ENCODE results near the gene MCUB. TPM values are rescaled to one million over a fixed set of nuclear protein-coding genes. Genes with fewer than 3 reads are reported as not detected.

Gene MCUB
- total RNA-seq, 2 experiments from 2014 or later, result 110 to 121 TPM

DNA sequence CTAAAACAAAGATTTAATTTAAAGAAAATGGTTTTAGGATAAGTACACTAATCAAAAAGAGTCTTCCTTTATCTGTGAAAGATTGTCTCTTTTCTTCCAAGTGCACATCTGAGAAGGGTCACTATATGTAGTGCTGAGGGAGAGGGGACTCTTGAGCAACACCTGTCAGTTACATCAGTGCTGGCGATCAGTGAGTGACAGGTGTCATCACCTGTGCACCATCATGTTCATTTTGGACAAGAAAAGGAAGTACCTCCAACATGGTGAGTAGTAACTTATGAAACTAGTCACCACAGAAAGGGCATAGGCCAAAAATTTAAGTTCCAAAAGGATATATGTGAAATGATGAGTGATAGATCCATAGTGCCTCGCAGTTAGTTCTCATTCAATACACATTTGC, 55.7 kb downstream of the MCUB start:
- Mint-ChIP-seq H3K27ac (no peak overlapping the region), H3K9me3 (peaks cover 4% of the 10 kb centered on the region), H3K36me3 (peaks cover 46% of the 10 kb centered on the region), H3K4me3 (no peak overlapping the region), H3K27me3 (no peaks in the 10 kb centered on the region), H3K4me1 (peaks cover 4% of the 10 kb centered on the region)
- DNase-seq, result no peak
- POLR2A ChIA-PET, result interaction anchor here (0.7 kb wide), 1 partner anchor 85 kb away, joined by 4 read pairs; no protein-coding TSS in a partner anchor
- no peak for ATAC-seq (ENCODE audit: low read depth)

DNA sequence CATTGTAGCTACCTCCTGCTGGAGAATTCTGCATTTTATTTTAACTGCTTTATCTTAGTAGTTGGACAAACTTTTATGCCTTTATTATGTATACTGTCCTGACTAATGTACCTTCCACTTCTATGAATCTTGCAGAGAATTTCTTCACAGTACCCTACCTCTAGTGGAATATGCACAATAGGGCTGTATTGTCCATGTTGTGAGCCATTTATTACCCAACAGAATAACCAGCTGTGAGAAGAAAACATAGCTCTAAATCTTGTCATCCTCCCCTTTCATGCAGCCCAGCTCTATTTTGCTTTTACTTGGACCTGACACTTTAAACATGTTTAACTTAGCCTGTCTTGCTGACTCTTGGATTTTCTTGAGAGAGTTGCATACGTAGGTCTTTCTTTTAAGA, 56.2 kb downstream of the MCUB start:
- no peak overlapping the region for H3K27ac Mint-ChIP-seq
- POLR2A ChIA-PET, result no interaction called here
- ATAC-seq (ENCODE audit: low read depth), result no peak
- H3K27me3 Mint-ChIP-seq, result no peaks in the 10 kb centered on the region
- peaks cover 4% of the 10 kb centered on the region for H3K4me1 Mint-ChIP-seq
- no peak overlapping the region for H3K4me3 Mint-ChIP-seq
- DNase-seq, result no peak
- H3K9me3 Mint-ChIP-seq, result peaks cover 4% of the 10 kb centered on the region
- H3K36me3 Mint-ChIP-seq, result peaks cover 47% of the 10 kb centered on the region

GRCh38 chr4:109622626-109623025, 62.6 kb downstream of the MCUB start:
- no peak for ATAC-seq (ENCODE audit: low read depth)
- H3K4me1 Mint-ChIP-seq, result peaks cover 10% of the 10 kb centered on the region
- H3K27ac Mint-ChIP-seq, result no peak overlapping the region
- no peaks in the 10 kb centered on the region for H3K27me3 Mint-ChIP-seq
- POLR2A ChIA-PET, result no interaction called here
- peaks cover 39% of the 10 kb centered on the region for H3K36me3 Mint-ChIP-seq
- H3K4me3 Mint-ChIP-seq, result no peak overlapping the region
- no peak for DNase-seq
- peaks cover 6% of the 10 kb centered on the region for H3K9me3 Mint-ChIP-seq

DNA sequence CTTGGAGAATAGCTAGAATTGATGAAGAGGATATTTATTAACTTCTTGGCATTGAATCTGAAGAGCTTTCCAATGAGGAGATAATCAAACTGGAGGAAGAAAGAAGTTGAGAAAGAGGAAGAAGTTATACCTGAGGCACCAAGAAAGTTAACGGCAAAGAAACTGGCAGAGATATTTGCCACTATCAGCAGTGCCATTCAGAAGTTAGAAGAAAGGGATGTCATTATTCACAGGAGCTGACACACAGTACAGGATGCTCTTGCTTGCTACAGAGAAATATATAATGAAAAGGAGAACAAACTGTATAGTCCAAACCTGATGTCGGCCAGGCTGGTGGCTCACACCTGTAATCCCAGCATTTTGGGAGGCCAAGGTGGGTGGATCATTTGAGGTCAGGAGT, 64.5 kb downstream of the MCUB start:
- H3K9me3 Mint-ChIP-seq, result peaks cover 6% of the 10 kb centered on the region
- no peak overlapping the region for H3K27ac Mint-ChIP-seq
- POLR2A ChIA-PET, result no interaction called here
- H3K4me3 Mint-ChIP-seq, result no peak overlapping the region
- no peak for ATAC-seq (ENCODE audit: low read depth)
- H3K36me3 Mint-ChIP-seq, result peaks cover 35% of the 10 kb centered on the region
- no peak for DNase-seq
- peaks cover 20% of the 10 kb centered on the region for H3K4me1 Mint-ChIP-seq
- no peaks in the 10 kb centered on the region for H3K27me3 Mint-ChIP-seq

DNA sequence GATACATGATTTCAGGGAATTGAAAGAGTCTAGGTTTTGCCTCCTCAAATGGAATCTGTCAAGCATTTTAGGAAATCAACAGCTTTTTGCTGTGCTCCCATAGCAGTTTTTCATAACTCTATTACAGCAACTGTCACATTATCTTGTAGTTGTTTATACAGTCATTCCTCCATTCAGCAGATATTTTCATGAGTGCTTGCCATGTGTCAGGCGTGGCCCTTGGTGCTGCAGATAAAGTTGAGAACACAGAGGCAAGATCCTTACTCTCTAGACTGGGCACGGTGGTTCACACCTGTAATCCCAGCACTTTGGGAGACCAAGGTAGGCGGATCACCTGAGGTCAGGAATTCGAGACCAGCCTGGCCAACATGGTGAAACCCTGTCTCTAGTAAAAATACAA, 67.3 kb downstream of the MCUB start:
- H3K27me3 Mint-ChIP-seq, result no peaks in the 10 kb centered on the region
- H3K4me3 Mint-ChIP-seq, result no peak overlapping the region
- peaks cover 27% of the 10 kb centered on the region for H3K4me1 Mint-ChIP-seq
- DNase-seq (no peak), ATAC-seq (ENCODE audit: low read depth) (no peak)
- POLR2A ChIA-PET, result no interaction called here
- no peak overlapping the region for H3K27ac Mint-ChIP-seq
- H3K9me3 Mint-ChIP-seq, result peaks cover 6% of the 10 kb centered on the region
- H3K36me3 Mint-ChIP-seq, result peaks cover 25% of the 10 kb centered on the region

DNA sequence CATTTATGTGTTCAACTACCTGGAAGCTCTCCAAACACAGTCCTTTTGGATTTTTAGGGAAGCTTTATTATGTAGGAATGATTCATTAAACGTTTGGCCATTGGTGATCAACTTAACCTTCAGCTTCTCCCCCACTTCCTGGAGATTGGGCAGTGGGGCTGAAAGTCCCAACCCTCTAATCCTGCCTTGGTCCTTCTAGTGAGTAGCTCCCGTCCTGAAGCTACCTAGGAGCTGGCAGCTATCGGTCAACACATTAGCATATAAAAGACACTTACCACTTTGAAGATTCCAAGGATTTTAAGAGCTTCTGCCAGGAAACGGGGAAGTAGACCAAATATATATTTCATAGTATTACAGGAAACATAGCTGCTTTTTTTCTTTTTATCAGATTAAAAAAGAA, 69.7 kb downstream of the MCUB start:
- no peaks in the 10 kb centered on the region for H3K27me3 Mint-ChIP-seq
- peaks cover 3% of the 10 kb centered on the region for H3K9me3 Mint-ChIP-seq
- ATAC-seq (ENCODE audit: low read depth), result no peak
- H3K27ac Mint-ChIP-seq, result no peak overlapping the region
- no peak overlapping the region for H3K4me3 Mint-ChIP-seq
- POLR2A ChIA-PET, result no interaction called here
- no peak for DNase-seq
- H3K4me1 Mint-ChIP-seq, result peaks cover 23% of the 10 kb centered on the region
- H3K36me3 Mint-ChIP-seq, result peaks cover 14% of the 10 kb centered on the region

DNA sequence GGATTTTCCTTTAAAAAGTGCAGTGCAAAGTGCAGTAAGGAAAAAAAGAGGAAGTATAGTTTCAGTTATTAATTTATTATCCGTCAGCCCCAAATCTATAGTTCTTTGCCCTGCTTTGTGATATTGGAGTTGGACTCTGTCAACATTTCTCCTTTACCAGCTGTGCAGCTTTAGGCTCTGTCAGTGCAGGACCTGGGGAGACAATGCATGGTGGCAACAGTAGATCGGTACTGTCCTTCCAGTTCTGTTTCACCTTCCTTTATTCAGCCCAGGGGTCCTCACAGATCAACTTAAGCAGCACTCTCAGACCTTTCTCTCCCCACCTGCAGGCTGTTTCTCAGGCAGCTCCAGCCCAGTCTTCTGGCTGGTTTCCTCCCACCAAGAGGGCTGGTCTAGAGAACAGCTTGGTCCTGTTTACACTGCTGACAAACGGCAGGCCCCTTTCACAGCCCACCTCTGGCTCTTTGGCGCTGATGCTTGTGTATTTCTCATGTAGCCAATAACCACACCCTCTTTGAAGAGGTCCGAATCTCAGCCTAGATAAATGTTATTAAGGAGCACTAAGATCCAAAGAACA, 71.6 kb downstream of the MCUB start:
- Mint-ChIP-seq H3K9me3 (peaks cover 7% of the 10 kb centered on the region), H3K36me3 (peaks cover 24% of the 10 kb centered on the region), H3K27me3 (no peaks in the 10 kb centered on the region), H3K4me3 (no peak overlapping the region), H3K4me1 (peaks cover 24% of the 10 kb centered on the region), H3K27ac (peak overlapping the region; percentile 49)
- DNase-seq (no peak), ATAC-seq (ENCODE audit: low read depth) (peak; percentile 50)
- POLR2A ChIA-PET, result interaction anchor here (0.8 to 1.4 kb wide), 2 partner anchors 9 to 19 kb away, joined by 3 to 4 read pairs; no protein-coding TSS in a partner anchor

DNA sequence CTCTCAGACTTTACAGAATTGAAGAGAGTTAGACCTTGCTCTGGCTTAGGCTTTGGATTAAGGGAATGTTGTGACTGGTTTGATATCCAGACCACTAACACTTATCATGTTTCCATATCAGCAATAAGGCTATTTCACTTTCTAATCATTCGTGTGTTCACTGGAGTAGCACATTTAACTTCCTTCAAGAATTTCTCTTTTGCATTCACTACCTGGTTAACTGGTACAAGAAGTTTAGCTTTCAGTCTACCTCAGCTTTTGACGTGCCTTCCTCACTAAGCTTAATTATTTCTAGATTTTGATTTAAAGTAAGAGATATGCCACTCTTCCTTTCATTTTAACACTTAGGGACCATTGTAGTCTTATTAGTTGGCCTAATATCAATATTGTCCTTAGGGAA, 80.6 kb downstream of the MCUB start:
- POLR2A ChIA-PET, result interaction anchor here (0.7 kb wide), 1 partner anchor 10 kb away, joined by 3 read pairs; no protein-coding TSS in a partner anchor
- H3K27me3 Mint-ChIP-seq, result no peaks in the 10 kb centered on the region
- H3K36me3 Mint-ChIP-seq, result peaks cover 36% of the 10 kb centered on the region
- H3K4me3 Mint-ChIP-seq, result no peak overlapping the region
- DNase-seq, result no peak
- ATAC-seq (ENCODE audit: low read depth), result no peak
- peaks cover 7% of the 10 kb centered on the region for H3K9me3 Mint-ChIP-seq
- H3K4me1 Mint-ChIP-seq, result peaks cover 12% of the 10 kb centered on the region
- no peak overlapping the region for H3K27ac Mint-ChIP-seq

DNA sequence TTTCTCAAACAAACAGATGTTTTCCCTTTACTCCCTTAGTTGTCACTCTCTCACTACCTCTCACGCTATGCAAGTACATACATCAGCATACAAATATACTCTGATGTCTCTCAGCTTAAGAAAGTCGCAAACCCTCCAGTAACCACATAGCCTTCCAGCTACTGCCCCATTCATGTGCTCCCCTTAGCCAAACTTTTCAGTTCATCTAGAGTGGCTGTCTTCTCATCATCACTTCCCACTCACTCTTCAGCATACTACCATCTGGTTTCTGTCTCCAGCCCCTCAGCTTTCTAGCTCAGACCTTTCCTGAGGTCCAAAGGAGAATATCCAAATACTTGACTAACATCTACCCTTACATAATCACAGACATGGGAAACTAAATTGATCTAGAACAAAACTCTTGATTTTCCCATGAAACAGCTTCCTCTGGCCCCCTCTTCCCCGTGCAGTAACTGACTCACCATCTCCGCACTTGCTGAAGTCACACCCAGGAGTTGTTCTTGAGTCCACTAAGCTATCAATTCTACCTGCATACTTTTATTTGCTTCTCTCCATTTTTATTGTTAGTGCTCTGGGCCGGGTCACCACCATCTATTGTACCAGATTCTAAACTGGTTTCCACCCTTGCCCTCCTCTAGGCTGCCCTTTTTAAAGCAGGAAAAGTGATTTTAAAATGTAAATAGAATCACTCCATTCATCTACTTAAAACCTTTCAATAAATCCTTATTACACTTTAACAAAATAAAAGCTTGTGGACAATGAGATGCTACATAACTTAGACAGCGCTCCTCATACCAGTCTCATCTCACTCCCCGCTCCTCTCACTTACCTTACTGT, 86.0 kb downstream of the MCUB start:
- Mint-ChIP-seq H3K27me3 (no peaks in the 10 kb centered on the region), H3K9me3 (no peaks in the 10 kb centered on the region), H3K4me3 (no peak overlapping the region), H3K4me1 (peaks cover 24% of the 10 kb centered on the region), H3K27ac (no peak overlapping the region), H3K36me3 (peaks cover 4% of the 10 kb centered on the region)
- POLR2A ChIA-PET, result interaction anchor here (0.7 to 1.9 kb wide), 4 partner anchors 18 to 86 kb away, joined by 3 to 9 read pairs (median 4); partner anchors contain the start of genes CASP6 and MCUB
- ATAC-seq (ENCODE audit: low read depth), result peak; percentile 9
- no peak for DNase-seq

DNA sequence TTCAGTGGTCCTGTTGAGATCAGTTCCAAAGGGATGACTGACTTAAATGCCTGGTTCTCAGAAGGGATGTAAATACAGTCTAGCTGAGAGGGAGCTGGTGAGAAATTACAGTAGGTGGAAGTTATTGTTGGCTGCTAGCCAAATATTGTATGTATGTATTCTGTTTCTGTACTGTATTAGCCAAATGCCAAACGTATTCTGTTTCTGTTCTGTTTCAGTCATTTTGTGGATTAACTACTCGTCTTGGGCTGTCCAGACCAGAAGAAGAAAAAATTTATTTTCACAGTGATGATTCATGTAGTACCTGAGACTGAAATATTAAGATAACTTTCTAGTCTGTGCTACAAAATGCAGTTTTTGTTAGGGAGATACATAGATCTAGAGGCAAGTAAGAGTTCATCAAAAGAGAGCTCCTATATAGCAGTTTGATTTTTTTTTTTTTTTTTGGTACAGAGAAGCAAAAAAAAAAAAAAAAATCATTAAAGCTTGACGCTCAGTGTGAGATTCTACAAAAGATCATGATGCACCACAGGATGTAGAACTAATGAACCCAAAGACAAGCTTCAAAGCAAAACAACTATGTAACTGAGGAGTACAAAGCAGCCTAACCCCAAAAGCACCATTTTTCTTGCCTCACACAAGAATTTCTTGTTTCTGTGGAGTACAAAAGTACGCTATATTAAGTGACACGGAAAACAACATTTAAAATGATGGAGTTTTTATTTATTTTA, 88.4 kb downstream of the MCUB start:
- ATAC-seq (ENCODE audit: low read depth) (peak; percentile 86), DNase-seq (no peak)
- Mint-ChIP-seq H3K4me1 (peaks cover 31% of the 10 kb centered on the region), H3K27me3 (no peaks in the 10 kb centered on the region), H3K27ac (peak overlapping the region; percentile 92), H3K9me3 (peaks cover 3% of the 10 kb centered on the region), H3K36me3 (peaks cover 22% of the 10 kb centered on the region), H3K4me3 (peak overlapping the region; percentile 78)
- POLR2A ChIA-PET, result interaction anchor here (0.7 to 2.9 kb wide), 7 partner anchors 53 to 796 kb away, joined by 3 to 31 read pairs (median 4); partner anchors contain the start of genes CASP6 and MCUB

GRCh38 chr4:109648997-109649575, 89.0 kb downstream of the MCUB start:
- POLR2A ChIA-PET, result interaction anchor here (0.7 to 2.9 kb wide), 7 partner anchors 53 to 796 kb away, joined by 3 to 31 read pairs (median 4); partner anchors contain the start of genes CASP6 and MCUB
- peaks cover 25% of the 10 kb centered on the region for H3K36me3 Mint-ChIP-seq
- peak overlapping the region; percentile 78 for H3K4me3 Mint-ChIP-seq
- H3K27me3 Mint-ChIP-seq, result no peaks in the 10 kb centered on the region
- peaks cover 3% of the 10 kb centered on the region for H3K9me3 Mint-ChIP-seq
- peak overlapping the region; percentile 92 for H3K27ac Mint-ChIP-seq
- ATAC-seq (ENCODE audit: low read depth) (peak; percentile 7), DNase-seq (no peak)
- peaks cover 31% of the 10 kb centered on the region for H3K4me1 Mint-ChIP-seq

DNA sequence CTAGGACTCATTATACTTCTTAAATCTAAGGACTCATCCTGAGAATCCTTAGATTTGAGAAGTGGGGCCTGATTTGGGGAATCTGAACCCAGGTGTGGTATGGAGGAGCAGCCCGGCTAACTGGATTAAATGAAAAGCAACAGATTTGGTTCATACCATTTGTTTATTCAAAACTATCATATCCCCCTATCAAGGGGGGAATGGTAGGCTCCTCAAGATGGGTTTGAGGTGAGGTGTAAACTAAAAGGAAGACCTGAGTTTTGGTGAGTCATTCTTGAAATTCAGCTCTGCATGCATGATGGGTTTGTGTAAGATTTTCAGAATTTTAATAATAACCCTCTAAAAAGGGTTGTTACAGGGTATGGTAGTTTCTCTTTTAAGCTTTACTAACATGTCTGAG, 89.8 kb downstream of the MCUB start:
- peak; percentile 28 for ATAC-seq (ENCODE audit: low read depth)
- Mint-ChIP-seq H3K9me3 (peaks cover 3% of the 10 kb centered on the region), H3K27ac (peak overlapping the region; percentile 92), H3K4me1 (peaks cover 33% of the 10 kb centered on the region), H3K27me3 (no peaks in the 10 kb centered on the region), H3K4me3 (peak overlapping the region; percentile 56), H3K36me3 (peaks cover 26% of the 10 kb centered on the region)
- POLR2A ChIA-PET, result interaction anchor here (0.8 to 2.9 kb wide), 4 partner anchors 14 to 90 kb away, joined by 4 to 31 read pairs (median 4); partner anchors contain the start of genes CASP6 and MCUB
- no peak for DNase-seq

GRCh38 chr4:109655396-109655795, 95.3 kb downstream of the MCUB start:
- Mint-ChIP-seq H3K9me3 (peaks cover 3% of the 10 kb centered on the region), H3K27ac (no peak overlapping the region), H3K36me3 (peaks cover 28% of the 10 kb centered on the region), H3K27me3 (no peaks in the 10 kb centered on the region), H3K4me1 (peaks cover 18% of the 10 kb centered on the region), H3K4me3 (no peak overlapping the region)
- ATAC-seq (ENCODE audit: low read depth) (no peak), DNase-seq (no peak)
- POLR2A ChIA-PET, result no interaction called here

All from activated naive CD8-positive, alpha-beta T cell treated with anti-CD3 and anti-CD28 coated beads, Interleukin-2, amount 10 ng/mL, durations not matched to agents 7 days and 5 days (primary cell).